SK-N-SH (cell line): ENCODE results near the gene ABCG4. TPM values are rescaled to one million over a fixed set of nuclear protein-coding genes. Genes with fewer than 3 reads are reported as not detected.

Source experiments
- CTCF ChIA-PET: fragments of 300-600, 350-600 bp; formaldehyde crosslinking; extraction: SDS; loops from one replicate; lab custom pipeline; 2021; lab: Yijun Ruan, JAX
- POLR2A ChIA-PET: fragments of 350-600 bp; sonication (Branson Sonifier 250); formaldehyde crosslinking; extraction: SDS; loops from one replicate; lab custom pipeline; 2020; ENCODE audit warnings: antibody characterized with exemption, inconsistent platforms; lab: Yijun Ruan, JAX
- DNase-seq: peaks from one replicate; pipeline ENCODE4 v3.0.0; 2012
- H2AFZ ChIP-seq: fragments of 200-600 bp; sonication (generic); 2 replicates; pipeline ENCODE4 v1.8.1; 2016; ENCODE audit warnings: antibody characterized with exemption, mild to moderate bottlenecking, low read depth
- H3F3A ChIP-seq: fragments of 200-600 bp; sonication (generic); replicated peaks from 2 replicates; pipeline ENCODE3; 2016; ENCODE audit warnings: antibody characterized with exemption, mild to moderate bottlenecking; ENCODE audit not compliant: insufficient read depth
- H3K27ac ChIP-seq, 2 experiments: fragments of 200-500 bp in 1 of 2; fragments of 200-600 bp in 1 of 2; sonication (Bioruptor generic) in 1 of 2; sonication (generic), shearing (Covaris generic) in 1 of 2; 2 replicates each; pipeline versions ENCODE4 v1.5.1 to v1.6.1; 2014 to 2016; ENCODE audit warnings: low read depth in 2 of 2, inconsistent platforms in 1 of 2, low read length in 1 of 2, mild to moderate bottlenecking in 1 of 2, mixed read lengths in 1 of 2
- H3K27me3 ChIP-seq: fragments of 200-600 bp; sonication (generic), shearing (Covaris generic); 2 replicates; pipeline ENCODE4 v1.6.1; 2016; ENCODE audit warnings: mixed run types; ENCODE audit not compliant: insufficient read depth
- H3K36me3 ChIP-seq, 2 experiments: fragments of 200-500 bp in 1 of 2; fragments of 200-600 bp in 1 of 2; sonication (Bioruptor generic) in 1 of 2; sonication (generic) in 1 of 2; replicated peaks in 1 of 2; 2 replicates each; pipeline versions ENCODE3 to v1.5.1; 2014 to 2016; ENCODE audit warnings: low read length in 1 of 2, mild to moderate bottlenecking in 1 of 2; ENCODE audit not compliant: insufficient read depth in 2 of 2, control insufficient read depth in 1 of 2
- H3K4me1 ChIP-seq, 2 experiments: fragments of 200-500 bp in 1 of 2; fragments of 200-600 bp in 1 of 2; sonication (Bioruptor generic) in 1 of 2; sonication (generic), shearing (Covaris generic) in 1 of 2; 2 replicates each; pipeline versions ENCODE4 v1.5.1 to v1.6.1; 2014 to 2016; ENCODE audit warnings: low read depth in 1 of 2, low read length in 1 of 2, mixed run types in 1 of 2; ENCODE audit not compliant: insufficient read depth in 2 of 2, control insufficient read depth in 1 of 2
- H3K4me2 ChIP-seq: fragments of 200-600 bp; sonication (generic), shearing (Covaris generic); 2 replicates; pipeline ENCODE4 v1.6.1; 2017; ENCODE audit warnings: mixed run types
- H3K4me3 ChIP-seq, 2 experiments: fragments of 200-500 bp in 1 of 2; fragments of 200-600 bp in 1 of 2; sonication (Bioruptor generic) in 1 of 2; sonication (generic), shearing (Covaris generic) in 1 of 2; 2 replicates each; pipeline versions ENCODE4 v1.5.1 to v1.8.1; 2014 to 2016; ENCODE audit warnings: low read depth in 2 of 2, inconsistent platforms in 1 of 2, low read length in 1 of 2, mild to moderate bottlenecking in 1 of 2, mixed read lengths in 1 of 2, moderate library complexity in 1 of 2
- H3K79me2 ChIP-seq: fragments of 200-600 bp; sonication (generic); 2 replicates; pipeline ENCODE4 v1.8.1; 2017; ENCODE audit warnings: mild to moderate bottlenecking; ENCODE audit not compliant: insufficient read depth
- H3K9ac ChIP-seq: fragments of 200-600 bp; sonication (generic); 2 replicates; pipeline ENCODE4 v1.6.1; 2017; ENCODE audit warnings: mixed run types
- H3K9me2 ChIP-seq: fragments of 200-600 bp; sonication (generic); 2 replicates; pipeline ENCODE4 v1.6.1; 2017; ENCODE audit warnings: mixed run types
- H3K9me3 ChIP-seq: fragments of 200-600 bp; sonication (generic); 2 replicates; pipeline ENCODE4 v1.6.1; 2017; ENCODE audit warnings: mixed run types, mild to moderate bottlenecking, moderate library complexity
- H4K20me1 ChIP-seq: fragments of 200-600 bp; sonication (generic); 2 replicates; pipeline ENCODE4 v1.6.1; 2017; ENCODE audit warnings: mild to moderate bottlenecking, mixed run types; ENCODE audit not compliant: insufficient read depth
- CHD2 ChIP-seq: fragments of 150-350 bp; IDR thresholded peaks from 2 replicates; pipeline ENCODE4 v1.6.1; 2018; ENCODE audit warnings: low read length; ENCODE audit not compliant: partially characterized antibody
- EP300 ChIP-seq, 2 experiments: IDR thresholded peaks; 2 replicates each; pipeline versions ENCODE4 v1.4.0 to v1.6.1; 2012; ENCODE audit warnings: borderline replicate concordance in 1 of 2, low read depth in 1 of 2, low read length in 1 of 2
- EZH2phosphoT487 ChIP-seq: fragments of 200-600 bp; sonication (generic); IDR thresholded peaks from 2 replicates; pipeline ENCODE4 v1.6.1; 2017; ENCODE audit warnings: low read depth, mixed run types, mild to moderate bottlenecking, antibody characterized with exemption, moderate library complexity, borderline replicate concordance
- FOSL2 ChIP-seq: IDR thresholded peaks from 2 replicates; pipeline ENCODE4 v1.4.0; 2012; ENCODE audit warnings: low read depth, mild to moderate bottlenecking, moderate library complexity, borderline replicate concordance
- FOXJ3 ChIP-seq: sonication (generic); formaldehyde crosslinking; IDR thresholded peaks from 2 replicates; pipeline ENCODE4 v1.5.1; 2020; ENCODE audit warnings: mild to moderate bottlenecking, missing genetic modification reagents
- FOXM1 ChIP-seq: IDR thresholded peaks from 2 replicates; pipeline ENCODE4 v1.4.0; 2012; ENCODE audit warnings: low read depth, mild to moderate bottlenecking
- GABPA ChIP-seq: IDR thresholded peaks from 2 replicates; pipeline ENCODE4 v1.4.0; 2012; ENCODE audit warnings: low read depth, mild to moderate bottlenecking
- JUND ChIP-seq: IDR thresholded peaks from 2 replicates; pipeline ENCODE4 v1.4.0; 2012
- MXI1 ChIP-seq: IDR thresholded peaks from 2 replicates; pipeline ENCODE4 v1.6.1; 2012; ENCODE audit warnings: mild to moderate bottlenecking, low read depth, low read length, improper control_type of control experiment
- NRF1 ChIP-seq: IDR thresholded peaks from 2 replicates; pipeline ENCODE4 v1.6.1; 2012; ENCODE audit warnings: low read depth, mild to moderate bottlenecking, low read length
- POLR2AphosphoS5 ChIP-seq: IDR thresholded peaks from 2 replicates; pipeline ENCODE4 v1.6.1; 2012; ENCODE audit warnings: low read depth, low read length
- RCOR1 ChIP-seq: fragments of 150-350 bp; IDR thresholded peaks from 2 replicates; pipeline ENCODE4 v1.6.1; 2017; ENCODE audit warnings: antibody characterized with exemption, low read length
- REST ChIP-seq: IDR thresholded peaks from 2 replicates; pipeline ENCODE4 v1.6.1; 2012; ENCODE audit warnings: mild to moderate bottlenecking, low read depth, low read length, moderate library complexity
- RXRA ChIP-seq: IDR thresholded peaks from 2 replicates; pipeline ENCODE4 v1.4.0; 2012; ENCODE audit warnings: low read depth, mild to moderate bottlenecking, borderline replicate concordance
- SIN3A ChIP-seq: IDR thresholded peaks from 2 replicates; pipeline ENCODE4 v1.6.1; 2012; ENCODE audit warnings: low read depth, mild to moderate bottlenecking, low read length, moderate library complexity, borderline replicate concordance
- TCF12 ChIP-seq: IDR thresholded peaks from 2 replicates; pipeline ENCODE4 v1.4.0; 2012
- USF1 ChIP-seq: IDR thresholded peaks from 2 replicates; pipeline ENCODE4 v1.4.0; 2012; ENCODE audit warnings: low read depth, borderline replicate concordance
- USF2 ChIP-seq: fragments of 150-350 bp; IDR thresholded peaks from 2 replicates; pipeline ENCODE4 v1.6.1; 2017; ENCODE audit warnings: antibody characterized with exemption, low read length, low read depth, borderline replicate concordance
- YY1 ChIP-seq: IDR thresholded peaks from 2 replicates; pipeline ENCODE4 v1.4.0; 2012; ENCODE audit warnings: low read depth, mild to moderate bottlenecking
- WGBS: methylation state at CpG from one replicate; pipeline ENCODE4 v1.1.6; 2017; ENCODE audit warnings: low lambda C conversion rate; 5-methylcytosine and 5-hydroxymethylcytosine counted together
- polyA plus RNA-seq, 3 experiments: library from polyadenylated mRNA; depleted of rRNA; stranded (reverse); fragments of >200 nt; gene quantifications; 2 replicates each; pipeline ENCODE4 v1.2.3, GENCODE V29; 2012
- TF ChIP-seq, protein P1 (sequence below): IDR thresholded peaks from 2 replicates; pipeline ENCODE4; 2012

The ABCG4 gene
- polyA plus RNA-seq, 1 of the 3 experiments (the other 2 are of a cell fraction): 0.72 TPM

DNA sequence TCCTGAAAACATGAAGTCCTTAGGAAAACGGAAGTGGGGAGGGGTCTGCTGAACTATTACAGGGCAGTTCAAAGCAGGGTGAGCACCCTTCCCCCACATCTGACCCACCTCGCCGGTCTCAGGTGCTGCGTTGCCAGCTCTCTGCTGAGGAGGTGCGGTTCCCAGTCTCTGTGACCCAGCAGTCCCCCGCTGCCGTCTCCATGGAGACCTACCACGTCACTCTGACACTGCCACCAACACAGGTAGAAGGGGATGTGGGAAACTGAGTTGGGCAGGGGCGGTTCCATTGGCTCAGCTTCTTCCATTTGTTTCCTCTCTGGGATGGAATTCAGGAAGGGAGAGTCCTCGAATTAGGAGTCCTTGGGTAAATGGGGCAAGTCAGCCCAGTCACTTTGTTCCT is 38.4 kb upstream of the ABCG4 start (continued):
- TF ChIP-seq FOSL2 (no peak), RCOR1 (no peak)

DNA sequence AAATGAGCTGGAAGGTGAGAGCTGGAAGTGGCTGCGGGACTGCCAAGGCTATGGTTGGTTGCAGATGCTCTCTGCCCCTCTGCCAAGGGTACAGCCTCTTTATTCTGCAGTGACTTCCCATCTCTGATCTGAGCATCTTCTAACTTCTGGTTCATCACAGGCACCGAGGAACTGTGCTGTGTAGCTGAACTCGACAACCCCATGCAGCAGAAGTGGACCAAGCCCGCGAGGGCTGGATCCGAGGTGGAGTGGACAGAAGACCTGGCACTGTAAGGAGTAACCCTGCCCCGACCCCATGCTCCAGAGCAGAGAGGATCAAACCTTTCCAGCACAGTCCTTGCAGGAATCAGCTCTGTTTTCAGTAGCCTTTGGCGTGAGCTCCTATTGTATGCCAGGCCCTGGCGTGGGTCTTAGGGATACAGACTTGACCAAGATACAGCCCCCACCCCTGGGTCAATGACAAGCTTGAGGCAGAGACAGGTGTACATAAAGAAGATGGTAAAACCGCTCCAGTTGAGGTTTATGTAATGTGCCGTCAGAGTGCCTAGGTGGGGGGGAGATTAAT is 37.4 kb upstream of the ABCG4 start:
- WGBS: 87% methylated on average over 10 of the region's 11 CpGs

GRCh38 chr11:119112314-119113020 is 36.4 kb upstream of the ABCG4 start:
- Histone ChIP-seq H3K36me3 (peaks cover 0 to 44% of the 10 kb centered on the region in 2 experiments), H3K27me3 (no peaks in the 10 kb centered on the region), H3K4me1 (peaks cover 14 to 15% of the 10 kb centered on the region in 2 experiments; a peak in 3 of 4 replicates), H3K9me2 (no peaks in the 10 kb centered on the region), H2AFZ (no peak overlapping the region), H3K4me3 (no peak overlapping the region), H3K9ac (no peak overlapping the region), H4K20me1 (no peaks in the 10 kb centered on the region), H3K4me2 (no peak overlapping the region), H3F3A (no peaks in the 10 kb centered on the region), H3K9me3 (no peaks in the 10 kb centered on the region), H3K79me2 (peaks cover 22% of the 10 kb centered on the region; the same call in 1 of the 2 replicates), H3K27ac (no peak overlapping the region)
- WGBS: 73% methylated on average over 3 of the region's 12 CpGs
- POLR2A ChIA-PET: interaction anchor here (0.9 to 2.8 kb wide), 2 partner anchors 8 to 189 kb away, joined by 3 to 11 read pairs; partner anchors contain the start of gene HINFP
- CTCF ChIA-PET: interaction anchor here (1.3 to 4.5 kb wide), 3 partner anchors 10 to 32 kb away, joined by 5 to 15 read pairs (median 7); partner anchors contain the start of gene DPAGT1
- no peak for DNase-seq
- TF ChIP-seq SIN3A (no peak), USF2 (no peak), JUND (no peak), EZH2phosphoT487 (no peak), YY1 (no peak), CHD2 (no peak), REST (no peak), POLR2AphosphoS5 (no peak)
- TF ChIP-seq, protein P1, sequence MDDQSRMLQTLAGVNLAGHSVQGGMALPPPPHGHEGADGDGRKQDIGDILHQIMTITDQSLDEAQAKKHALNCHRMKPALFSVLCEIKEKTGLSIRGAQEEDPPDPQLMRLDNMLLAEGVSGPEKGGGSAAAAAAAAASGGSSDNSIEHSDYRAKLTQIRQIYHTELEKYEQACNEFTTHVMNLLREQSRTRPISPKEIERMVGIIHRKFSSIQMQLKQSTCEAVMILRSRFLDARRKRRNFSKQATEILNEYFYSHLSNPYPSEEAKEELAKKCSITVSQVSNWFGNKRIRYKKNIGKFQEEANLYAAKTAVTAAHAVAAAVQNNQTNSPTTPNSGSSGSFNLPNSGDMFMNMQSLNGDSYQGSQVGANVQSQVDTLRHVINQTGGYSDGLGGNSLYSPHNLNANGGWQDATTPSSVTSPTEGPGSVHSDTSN: no peak

More for the DNA sequence above, 37.4 kb upstream of the ABCG4 start:
- peaks cover 0 to 37% of the 10 kb centered on the region in 2 experiments for H3K36me3 ChIP-seq
- H4K20me1 ChIP-seq: no peaks in the 10 kb centered on the region
- no peak overlapping the region for H3K9ac ChIP-seq
- no peaks in the 10 kb centered on the region for H3K27me3 ChIP-seq
- DNase-seq: no peak
- H3K4me3 ChIP-seq: no peak overlapping the region
- CTCF ChIA-PET: interaction anchor here (0.6 to 4.5 kb wide), 5 partner anchors 14 to 212 kb away, joined by 3 to 15 read pairs (median 7); a partner anchor contains a TSS
- peaks cover 15 to 19% of the 10 kb centered on the region in 2 experiments for H3K4me1 ChIP-seq
- H3K79me2 ChIP-seq: peaks cover 30% of the 10 kb centered on the region; the same call in 1 of the 2 replicates
- POLR2A ChIA-PET: interaction anchor here (2.8 kb wide), 1 partner anchor 9 kb away, joined by 11 read pairs; the partner anchor contains the start of gene HINFP
- no peak overlapping the region for H2AFZ ChIP-seq
- TF ChIP-seq FOXM1: no peak
- no peak for TF ChIP-seq RXRA
- no peak for TF ChIP-seq USF1
- no peak for TF ChIP-seq NRF1
- TF ChIP-seq SIN3A: no peak
- TF ChIP-seq EP300 (IDR thresholded peaks at IDR 0.05; ENCODE audit: borderline replicate concordance in 1 of 2, low read depth in 1 of 2, low read length in 1 of 2): no peak
- TF ChIP-seq FOXJ3: no peak
- no peak for TF ChIP-seq TCF12
- no peak for TF ChIP-seq GABPA
- TF ChIP-seq MXI1: no peak
- no peak for TF ChIP-seq YY1
- TF ChIP-seq, all 33 proteins: peak for 0
- no peak overlapping the region for H3K4me2 ChIP-seq
- no peaks in the 10 kb centered on the region for H3K9me2 ChIP-seq
- no peaks in the 10 kb centered on the region for H3K9me3 ChIP-seq
- no peaks in the 10 kb centered on the region for H3F3A ChIP-seq
- no peak overlapping the region for H3K27ac ChIP-seq
